Measurements from ENCODE around the gene FBXO17.

DNA sequence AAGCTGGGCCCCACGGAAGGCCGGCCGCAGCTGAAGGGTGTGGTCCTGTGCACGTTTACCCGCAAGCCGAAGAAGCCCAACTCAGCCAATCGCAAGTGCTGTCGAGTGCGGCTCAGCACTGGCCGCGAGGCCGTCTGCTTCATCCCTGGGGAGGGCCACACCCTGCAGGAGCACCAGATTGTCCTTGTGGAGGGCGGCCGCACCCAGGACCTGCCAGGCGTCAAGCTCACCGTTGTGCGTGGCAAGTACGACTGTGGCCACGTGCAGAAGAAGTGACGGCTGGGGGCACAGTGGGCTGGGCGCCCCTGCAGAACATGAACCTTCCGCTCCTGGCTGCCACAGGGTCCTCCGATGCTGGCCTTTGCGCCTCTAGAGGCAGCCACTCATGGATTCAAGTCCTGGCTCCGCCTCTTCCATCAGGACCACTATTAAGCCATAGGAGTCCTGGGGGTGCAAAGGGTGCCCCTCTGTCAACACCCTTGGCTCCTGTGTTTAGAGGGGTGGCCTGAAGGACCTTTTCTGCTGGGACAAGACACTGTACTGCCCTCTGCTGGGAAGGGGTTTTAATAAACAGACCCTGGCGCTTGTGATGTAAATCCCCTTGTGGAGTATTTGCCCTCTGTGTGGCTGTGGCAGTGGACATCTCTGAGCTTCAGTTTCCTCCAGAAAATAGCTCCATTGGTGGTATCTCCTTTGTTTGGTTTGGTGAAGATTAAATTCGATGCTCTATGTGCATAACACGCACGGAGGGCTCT is 42.9 kb downstream of the FBXO17 start:
- TF ChIP-seq, protein P1, sequence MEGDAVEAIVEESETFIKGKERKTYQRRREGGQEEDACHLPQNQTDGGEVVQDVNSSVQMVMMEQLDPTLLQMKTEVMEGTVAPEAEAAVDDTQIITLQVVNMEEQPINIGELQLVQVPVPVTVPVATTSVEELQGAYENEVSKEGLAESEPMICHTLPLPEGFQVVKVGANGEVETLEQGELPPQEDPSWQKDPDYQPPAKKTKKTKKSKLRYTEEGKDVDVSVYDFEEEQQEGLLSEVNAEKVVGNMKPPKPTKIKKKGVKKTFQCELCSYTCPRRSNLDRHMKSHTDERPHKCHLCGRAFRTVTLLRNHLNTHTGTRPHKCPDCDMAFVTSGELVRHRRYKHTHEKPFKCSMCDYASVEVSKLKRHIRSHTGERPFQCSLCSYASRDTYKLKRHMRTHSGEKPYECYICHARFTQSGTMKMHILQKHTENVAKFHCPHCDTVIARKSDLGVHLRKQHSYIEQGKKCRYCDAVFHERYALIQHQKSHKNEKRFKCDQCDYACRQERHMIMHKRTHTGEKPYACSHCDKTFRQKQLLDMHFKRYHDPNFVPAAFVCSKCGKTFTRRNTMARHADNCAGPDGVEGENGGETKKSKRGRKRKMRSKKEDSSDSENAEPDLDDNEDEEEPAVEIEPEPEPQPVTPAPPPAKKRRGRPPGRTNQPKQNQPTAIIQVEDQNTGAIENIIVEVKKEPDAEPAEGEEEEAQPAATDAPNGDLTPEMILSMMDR (conservative IDR thresholded peaks at IDR 0.05): peak; percentile 40; the same call in 1 of the 2 replicates
- TF ChIP-seq EZH2 (IDR thresholded peaks at IDR 0.05; ENCODE audit: low read depth): no peak
